HG02884 (cell line): ENCODE measurements around the gene DDAH1.

ENCODE experiments used
- ATAC-seq: cut with Tn5 transposase; IDR thresholded peaks from one replicate; pipeline ENCODE4 v1.9.1; 2021; ENCODE audit warnings: mild to moderate bottlenecking, moderate library complexity; ENCODE audit not compliant: unreplicated experiment

The DDAH1 gene

DNA sequence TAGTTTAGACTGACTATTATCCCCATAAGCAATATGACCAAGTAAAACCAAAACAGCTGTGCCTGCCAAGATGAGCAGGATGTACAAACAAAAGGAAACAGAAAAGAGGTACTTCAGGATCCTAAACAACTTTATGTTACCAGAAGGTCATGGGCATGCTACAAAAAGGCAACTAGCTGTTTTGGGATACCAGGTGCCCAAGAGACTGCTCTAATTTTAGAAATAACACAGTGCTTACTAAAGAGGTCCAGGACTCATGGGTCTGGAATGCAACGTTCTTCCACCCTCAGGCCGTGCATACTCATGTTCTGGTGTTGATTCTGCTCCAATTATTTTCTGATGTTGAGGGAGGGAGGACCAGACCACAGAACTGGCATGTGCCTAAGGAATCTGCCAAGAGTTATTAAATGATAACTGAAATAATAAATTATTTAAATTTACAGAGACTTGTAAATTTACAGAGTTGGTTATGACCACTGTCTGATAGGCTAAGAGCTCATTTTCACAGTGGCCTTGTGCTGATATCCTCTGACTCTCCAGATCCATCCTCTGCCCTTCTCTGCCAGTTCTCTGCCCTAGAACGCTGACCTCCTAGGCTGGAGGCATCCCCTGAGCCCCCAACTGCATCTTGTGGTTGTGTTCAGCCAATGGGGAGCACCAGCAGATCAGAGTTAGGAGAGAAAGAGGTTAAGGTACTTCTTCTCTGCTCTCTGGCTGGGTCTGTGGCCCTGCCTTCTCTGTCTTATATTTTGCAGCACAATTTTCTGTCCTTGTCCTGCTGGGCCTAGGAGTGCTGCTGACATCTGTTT is 150.9 kb downstream of the DDAH1 start:
- ATAC-seq: no peak

GRCh38 chr1:85311818-85312217 is 153.1 kb downstream of the DDAH1 start:
- ATAC-seq: no peak

DNA sequence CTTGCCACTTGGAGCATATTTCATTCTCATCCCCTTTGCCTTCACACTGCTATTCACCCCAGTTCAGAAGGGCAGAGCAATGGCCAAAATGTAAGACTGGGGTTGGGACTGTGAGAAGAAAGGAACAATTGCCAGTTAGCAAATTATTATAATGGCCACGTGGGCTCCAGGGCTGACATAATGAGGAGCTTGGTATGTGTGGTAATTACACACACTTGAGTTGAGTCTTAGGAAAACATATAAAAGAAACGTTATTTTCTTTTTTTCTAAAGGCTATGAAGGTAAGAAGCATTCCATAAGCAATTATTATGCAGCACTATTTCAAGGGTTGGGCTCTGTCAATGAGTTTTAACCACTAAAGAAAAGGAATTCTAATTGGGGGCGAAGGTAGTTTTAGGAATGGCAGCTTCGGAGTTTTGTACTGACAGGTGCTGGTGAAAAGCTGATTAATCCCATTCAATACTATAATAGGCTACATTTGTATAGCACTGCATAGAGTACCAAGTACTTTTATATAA is 156.1 kb downstream of the DDAH1 start:
- no peak for ATAC-seq

- ATAC-seq: peak; percentile 90
These were observed 156.7 kb downstream of the DDAH1 start for GRCh38 chr1:85307987-85308832.

- ATAC-seq: no peak
These were observed 158.7 kb downstream of the DDAH1 start for GRCh38 chr1:85306236-85306635.

- ATAC-seq: no peak
These were observed 161.4 kb downstream of the DDAH1 start for GRCh38 chr1:85303440-85304162.

- ATAC-seq: no peak
These were observed 164.8 kb downstream of the DDAH1 start for GRCh38 chr1:85300140-85300539.

GRCh38 chr1:85297855-85298629 is 166.9 kb downstream of the DDAH1 start:
- peak; percentile 89 for ATAC-seq

DNA sequence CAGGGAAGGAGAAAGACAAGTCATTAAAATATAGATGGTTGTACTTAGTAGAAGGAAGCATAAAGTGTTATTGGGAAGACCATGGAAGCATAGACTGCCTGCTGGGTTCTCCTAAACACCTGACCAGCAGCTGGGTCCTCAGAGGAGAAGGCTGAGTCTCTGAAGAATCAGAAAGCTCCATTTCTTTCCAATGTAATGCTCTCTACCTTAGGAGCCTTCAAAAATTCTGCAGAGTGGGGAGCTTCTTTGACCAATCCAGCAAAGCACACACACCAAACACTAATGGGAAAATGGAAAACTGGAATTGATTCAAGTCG is 167.5 kb downstream of the DDAH1 start:
- no peak for ATAC-seq

DNA sequence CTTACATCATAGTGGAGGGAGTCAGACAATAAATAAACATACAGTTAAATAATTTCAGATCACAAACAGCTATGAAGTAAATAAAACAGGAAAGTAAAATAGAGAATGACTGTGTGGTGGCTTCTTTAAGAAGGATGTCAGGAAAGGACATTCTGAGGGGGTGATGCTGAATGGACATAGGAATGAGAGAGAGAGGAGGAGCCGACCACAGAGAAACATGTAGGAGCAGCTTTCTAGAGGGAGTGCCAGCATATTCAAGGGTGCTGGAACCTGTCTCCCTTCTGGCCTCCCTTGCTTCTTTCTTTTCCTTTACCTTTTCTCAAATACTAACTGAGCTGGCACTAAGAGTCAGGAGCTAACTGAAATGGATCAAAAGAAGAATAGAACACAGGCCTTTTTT is 168.0 kb downstream of the DDAH1 start:
- ATAC-seq: no peak

GRCh38 chr1:85295654-85296053 is 169.3 kb downstream of the DDAH1 start:
- ATAC-seq: no peak

- ATAC-seq: no peak
These were observed 169.9 kb downstream of the DDAH1 start for GRCh38 chr1:85295006-85295431.

- no peak for ATAC-seq
These were observed 174.1 kb downstream of the DDAH1 start for GRCh38 chr1:85290826-85291225.

- ATAC-seq: peak; percentile 85
These were observed 175.1 kb downstream of the DDAH1 start for GRCh38 chr1:85289848-85290335.

DNA sequence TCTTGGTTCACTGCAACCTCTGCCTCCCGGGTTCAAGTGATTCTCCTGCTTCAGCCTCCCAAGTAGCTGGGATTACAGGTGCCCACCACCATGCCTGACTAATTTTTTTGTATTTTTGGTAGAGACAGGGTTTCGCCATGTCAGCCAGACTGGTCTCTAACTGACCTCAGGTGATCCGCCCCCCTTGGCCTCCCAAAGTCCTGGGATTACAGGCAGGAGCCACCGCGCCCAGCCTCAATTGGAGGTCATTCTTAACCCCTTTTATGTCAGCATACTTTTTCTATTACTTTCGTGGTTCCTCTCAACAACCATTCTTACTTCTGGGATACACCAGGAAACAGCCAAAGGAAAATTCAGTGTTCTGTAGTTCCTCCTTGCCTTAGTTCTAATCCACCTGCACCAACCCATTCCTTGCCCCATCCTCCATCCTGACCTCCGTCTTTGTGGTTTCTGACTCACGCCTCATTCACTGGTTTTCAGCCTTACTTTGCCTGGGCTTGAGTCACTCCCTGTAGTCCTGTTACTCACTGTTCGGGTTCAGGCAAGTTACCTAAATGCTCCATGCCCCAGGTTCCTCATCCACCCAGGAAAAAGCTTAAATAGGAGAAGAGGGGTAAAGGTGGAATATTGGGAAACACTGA is 175.6 kb downstream of the DDAH1 start:
- peak; percentile 15 for ATAC-seq

GRCh38 chr1:85284202-85284601 is 180.8 kb downstream of the DDAH1 start:
- no peak for ATAC-seq

DNA sequence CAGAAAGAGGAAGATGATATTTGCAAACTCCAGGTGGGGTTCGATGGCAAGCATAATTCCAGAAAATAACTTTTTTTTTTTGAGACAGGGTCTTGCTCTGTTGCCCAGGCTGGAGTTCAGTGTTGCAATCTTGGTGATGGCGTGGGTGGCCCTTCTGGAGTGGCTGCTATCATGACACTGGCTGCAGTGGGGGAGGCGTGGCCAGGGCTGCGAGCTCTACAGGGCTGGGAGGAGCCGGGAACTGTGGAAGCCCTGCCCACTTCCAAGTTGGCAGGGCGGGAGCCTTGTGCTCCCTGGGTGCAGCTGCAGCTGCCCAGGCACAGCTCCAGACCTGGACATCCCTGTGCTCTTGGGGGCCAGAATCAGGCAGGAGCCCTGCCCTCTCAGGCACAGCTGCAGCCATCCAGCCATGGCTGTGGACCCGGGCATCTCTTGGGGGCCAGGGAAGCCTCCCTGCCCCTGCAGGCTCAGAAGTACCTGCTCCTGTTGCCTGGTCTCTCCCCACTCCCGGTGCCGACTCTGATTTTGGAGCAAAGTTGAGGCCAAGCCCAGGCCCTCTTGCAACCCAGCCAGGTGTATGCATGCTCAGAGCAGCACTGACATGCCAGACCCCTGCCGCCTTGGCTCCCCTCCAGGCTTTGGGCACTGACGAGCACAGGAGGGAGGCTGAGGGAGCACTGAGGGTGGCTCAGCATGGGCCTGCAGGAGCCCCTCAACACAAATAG is 181.3 kb downstream of the DDAH1 start:
- ATAC-seq: no peak

- no peak for ATAC-seq
These were observed 182.5 kb downstream of the DDAH1 start for GRCh38 chr1:85282424-85282823.

GRCh38 chr1:85280636-85281035 is 184.3 kb downstream of the DDAH1 start:
- no peak for ATAC-seq
